HG03442 (cell line): ENCODE data around the gene ASB15.
"Not testable (repeated sequence)": the region's sequence is repeated elsewhere in the genome, so short reads cannot be mapped to it uniquely, and the experiment has no call there.

Source experiments
- ATAC-seq: cut with Tn5 transposase; IDR thresholded peaks from one replicate; pipeline ENCODE4 v1.9.1; 2021; ENCODE audit warnings: mild to moderate bottlenecking, moderate library complexity; ENCODE audit not compliant: unreplicated experiment

Gene ASB15

DNA sequence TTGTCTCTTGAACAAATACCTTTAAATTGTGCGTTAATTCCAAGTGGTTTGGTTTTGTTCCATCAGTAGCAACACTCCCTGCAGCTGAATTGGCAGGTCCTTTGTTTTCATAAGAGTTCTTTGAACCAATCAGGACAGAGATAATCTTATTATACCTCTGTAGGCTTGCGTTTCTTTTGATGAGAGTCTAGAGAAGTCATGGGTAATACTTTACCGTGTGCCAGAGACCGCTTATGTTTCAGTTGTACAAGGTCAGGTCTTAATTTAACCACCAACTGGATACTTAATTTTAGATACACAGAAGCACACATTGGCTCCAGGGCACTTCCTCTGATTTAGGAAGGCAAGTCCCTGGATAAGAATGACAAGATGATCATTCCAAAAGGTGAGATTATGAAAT, at the start of gene ASB15:
ASB15 (plus strand) TSS at position 292 of the 400 bp plus-strand sequence. CDS start 12,682 bp downstream, outside the sequence.
- ATAC-seq, result no peak

DNA sequence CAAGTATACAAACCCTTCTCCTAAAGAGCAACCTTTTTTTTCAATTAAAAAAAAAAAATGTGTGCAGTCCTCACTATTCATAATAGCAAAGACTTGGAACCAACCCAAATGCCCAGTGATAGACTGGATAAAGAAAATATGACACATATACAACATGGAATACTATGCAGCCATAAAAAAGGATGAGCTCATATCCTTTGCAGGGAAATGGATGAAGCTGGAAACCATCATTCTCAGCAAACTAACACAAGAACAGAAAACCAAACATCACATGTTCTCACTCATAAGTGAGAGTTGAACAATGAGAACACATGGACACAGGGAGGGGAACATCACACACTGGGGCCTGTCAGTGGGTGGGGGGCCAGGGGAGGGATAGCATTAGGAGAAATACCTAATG, 49.5 kb upstream of the ASB15 start:
- not testable (repeated sequence) for ATAC-seq

DNA sequence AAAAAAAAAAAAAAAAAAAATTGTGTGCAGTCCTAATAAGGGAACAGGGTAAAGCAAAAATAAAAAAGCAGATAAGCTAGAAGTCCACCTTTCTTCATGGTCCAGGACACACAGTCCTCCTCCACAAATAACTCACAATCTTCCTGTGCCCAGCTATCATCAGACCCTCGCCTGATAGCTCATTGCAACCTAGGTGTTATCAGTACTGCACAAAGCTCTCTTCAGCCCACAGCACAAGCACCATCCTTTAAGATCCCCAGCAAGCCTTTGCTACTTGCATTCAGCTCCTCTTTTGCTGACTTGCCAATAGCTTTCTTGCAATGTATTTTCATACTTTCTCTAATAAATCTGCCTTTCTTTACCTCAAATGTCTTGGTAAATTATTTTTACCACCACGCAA, 49.0 kb upstream of the ASB15 start:
- ATAC-seq, result no peak

GRCh38 chr7:123553159-123553558, 48.5 kb upstream of the ASB15 start:
- no peak for ATAC-seq

DNA sequence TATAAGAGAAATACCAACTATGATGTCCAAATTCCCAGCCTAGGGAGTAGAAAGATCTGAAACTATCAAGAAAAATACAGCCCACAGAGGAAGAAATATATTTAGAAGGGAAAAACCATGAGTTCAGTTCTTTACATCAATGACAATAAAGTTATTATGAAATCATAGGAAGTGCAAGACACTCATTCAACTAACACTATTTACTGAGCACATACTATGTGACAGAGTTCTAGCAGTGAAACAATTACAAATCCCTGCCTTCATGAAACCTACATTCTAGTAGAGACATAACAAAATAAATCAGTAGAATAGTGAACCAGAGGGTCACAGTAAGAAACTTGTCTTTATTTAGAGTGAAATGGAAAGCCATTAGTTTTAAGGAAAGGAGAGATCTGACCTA, 46.1 kb upstream of the ASB15 start:
- ATAC-seq, result no peak

DNA sequence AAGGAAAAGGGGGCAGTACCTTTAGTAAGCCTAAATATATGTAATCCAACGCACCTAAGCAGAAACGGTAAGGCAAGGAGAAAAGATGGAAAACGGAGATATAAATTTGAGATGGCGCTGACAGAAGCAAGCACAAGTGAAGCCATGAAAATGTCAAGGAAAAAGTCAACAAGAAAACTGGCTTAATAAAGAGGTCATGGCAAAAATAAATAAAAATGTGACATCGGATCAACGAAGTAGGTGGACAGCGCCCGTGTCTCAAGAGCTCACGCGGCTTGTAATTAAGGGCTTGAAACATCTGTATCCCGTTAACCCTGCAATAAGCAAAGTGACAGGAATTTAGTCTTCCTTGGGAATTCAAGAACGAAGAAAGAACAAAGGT, 44.6 kb upstream of the ASB15 start:
- no peak for ATAC-seq

DNA sequence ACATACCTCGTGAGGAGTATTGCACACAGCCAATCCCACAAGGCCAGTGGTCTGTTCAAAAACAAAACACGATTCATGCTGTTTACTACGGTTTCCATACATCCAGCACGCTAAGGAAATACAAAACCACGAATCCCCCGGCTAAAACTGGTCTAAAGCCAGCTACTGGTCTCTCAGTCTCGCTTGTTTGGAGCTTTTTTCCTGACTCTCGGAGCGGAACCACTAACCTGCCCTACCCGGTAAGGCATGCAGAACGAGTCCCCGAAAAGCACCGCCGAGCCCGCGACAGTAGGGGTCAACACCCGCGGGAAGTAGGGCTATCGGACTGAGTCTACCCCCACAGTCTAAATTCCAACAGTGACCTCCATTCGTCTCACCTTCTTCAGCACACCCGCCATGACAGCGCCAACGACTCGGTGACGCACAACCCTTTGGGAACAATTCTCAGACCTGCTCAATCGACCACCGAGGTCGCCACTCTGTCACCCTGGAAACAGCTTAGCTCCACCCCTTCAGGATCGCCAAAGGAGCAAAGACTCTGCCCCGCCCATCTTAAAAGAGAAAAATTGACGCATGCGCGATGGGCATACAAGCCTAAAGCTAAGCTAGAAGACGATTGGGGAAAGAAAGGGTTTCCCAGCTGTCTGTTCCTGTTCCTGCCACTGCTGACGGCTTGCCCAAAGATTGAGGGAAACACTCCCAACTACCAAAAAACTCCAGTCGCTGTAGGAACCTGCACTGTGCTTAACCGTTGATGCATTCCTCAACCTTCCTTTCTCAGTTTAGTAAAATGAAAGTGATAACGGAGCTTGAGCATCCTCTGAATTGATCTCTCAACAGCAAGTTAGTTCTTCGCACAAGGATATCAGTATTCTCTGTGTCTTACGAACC, 44.0 kb upstream of the ASB15 start, which contains the start of gene NDUFA5:
NDUFA5 (minus strand) TSS at position 421 of the 891 bp plus-strand sequence; CDS start at position 398, 23 bp downstream.
- peak; percentile 97 for ATAC-seq

- ATAC-seq, result no peak
Observed at GRCh38 chr7:123558289-123558874, 43.2 kb upstream of the ASB15 start.

GRCh38 chr7:123562121-123562520, 39.5 kb upstream of the ASB15 start:
- no peak for ATAC-seq

- ATAC-seq, result no peak
Observed at GRCh38 chr7:123569352-123570010, 32.1 kb upstream of the ASB15 start.

DNA sequence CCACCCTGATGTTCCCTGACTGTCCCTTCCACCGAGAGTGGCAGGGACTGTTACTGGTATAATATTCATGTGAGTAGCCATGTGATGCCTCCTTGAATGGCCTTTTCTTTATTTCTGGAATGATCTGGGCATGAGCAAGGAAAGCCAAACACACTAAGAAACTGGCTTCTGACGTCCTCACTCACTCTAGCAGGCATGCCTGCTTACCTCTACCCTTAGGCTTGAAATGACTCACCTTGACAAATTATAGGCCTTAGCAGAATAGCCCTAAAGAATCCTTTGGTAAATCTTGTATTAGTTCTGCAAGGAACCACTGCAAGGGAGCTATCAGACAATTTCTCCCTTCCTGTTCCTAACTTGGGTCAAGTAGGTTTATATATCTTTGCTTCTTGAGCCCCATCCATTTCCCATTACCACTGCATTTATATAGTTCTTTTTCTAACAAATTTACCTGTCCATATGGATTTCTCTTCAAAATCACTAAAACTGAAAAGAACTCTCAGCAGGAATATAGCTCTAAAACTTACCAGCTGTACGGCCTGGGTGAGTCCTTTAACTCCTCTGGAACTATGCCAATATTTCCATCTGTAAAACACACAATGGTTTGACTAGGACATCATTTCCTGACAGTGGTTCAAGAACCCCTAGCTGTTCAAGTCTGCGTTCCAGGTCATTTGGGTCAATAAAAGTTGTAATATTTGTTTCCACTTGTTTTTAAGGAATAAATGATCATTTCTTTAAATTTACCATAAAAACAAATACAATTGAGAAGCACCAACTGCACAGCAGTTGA, 31.0 kb upstream of the ASB15 start:
- peak; percentile 50 for ATAC-seq

DNA sequence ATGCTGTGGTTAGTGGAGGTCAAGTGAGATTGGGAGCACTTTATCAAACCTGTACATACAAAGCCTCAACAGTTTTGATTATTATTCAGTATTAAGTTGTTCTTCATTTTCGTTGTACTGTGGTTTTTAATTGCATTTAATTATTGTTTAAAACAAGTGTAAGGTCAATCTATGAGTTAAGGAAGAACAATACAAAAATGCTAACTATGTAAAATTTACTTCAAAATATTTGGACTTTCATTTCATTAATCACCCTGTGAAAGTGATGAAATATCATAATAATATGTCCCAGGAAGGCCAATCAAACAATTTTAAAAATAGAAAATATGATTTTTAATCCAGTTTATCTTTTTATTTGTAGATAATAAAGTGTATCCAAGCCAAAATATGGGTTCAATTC, 30.4 kb upstream of the ASB15 start:
- ATAC-seq, result no peak

- ATAC-seq, result no peak
Observed at GRCh38 chr7:123571684-123572083, 29.9 kb upstream of the ASB15 start.

DNA sequence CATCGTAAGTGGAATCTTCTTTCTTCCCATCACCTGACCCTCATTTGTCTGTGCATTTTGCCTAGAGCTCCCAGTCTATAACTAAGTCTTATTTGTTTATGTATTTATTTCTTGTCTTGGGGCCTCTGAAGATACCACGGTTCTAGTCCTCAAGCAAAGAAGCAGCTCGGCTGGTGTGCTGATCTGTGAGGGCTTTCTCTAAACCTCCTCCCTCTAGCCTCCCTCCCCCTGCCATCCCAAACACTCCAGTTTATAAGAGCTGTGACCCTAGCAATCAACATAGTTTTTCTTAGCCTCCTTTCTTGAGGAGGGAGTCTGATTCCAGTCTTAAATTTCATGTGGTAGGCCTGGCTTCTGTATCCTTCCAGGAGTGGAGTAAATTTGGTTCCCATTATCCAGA, 28.3 kb upstream of the ASB15 start:
- ATAC-seq, result no peak

GRCh38 chr7:123573896-123574467, 27.6 kb upstream of the ASB15 start:
- no peak for ATAC-seq

- no peak for ATAC-seq
Observed at GRCh38 chr7:123579416-123579815, 22.2 kb upstream of the ASB15 start.

- peak; percentile 90 for ATAC-seq
Observed at GRCh38 chr7:123580406-123581161, 21.0 kb upstream of the ASB15 start.

DNA sequence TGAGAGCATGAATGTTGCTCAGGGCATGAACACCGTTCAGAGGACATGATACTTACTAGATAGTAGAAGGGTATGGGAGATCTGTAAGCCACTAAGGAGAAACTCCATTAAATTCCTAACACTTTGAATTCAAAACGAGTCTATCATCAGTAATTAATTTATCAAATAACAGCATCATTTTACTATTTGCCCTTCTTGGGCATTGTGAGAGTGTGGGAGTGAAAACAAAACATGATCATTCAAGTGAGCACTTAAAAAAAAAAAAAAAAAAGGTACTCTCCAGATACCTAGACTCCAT, 20.5 kb upstream of the ASB15 start:
- ATAC-seq, result no peak

GRCh38 chr7:123583821-123584220, 17.8 kb upstream of the ASB15 start:
- no peak for ATAC-seq

DNA sequence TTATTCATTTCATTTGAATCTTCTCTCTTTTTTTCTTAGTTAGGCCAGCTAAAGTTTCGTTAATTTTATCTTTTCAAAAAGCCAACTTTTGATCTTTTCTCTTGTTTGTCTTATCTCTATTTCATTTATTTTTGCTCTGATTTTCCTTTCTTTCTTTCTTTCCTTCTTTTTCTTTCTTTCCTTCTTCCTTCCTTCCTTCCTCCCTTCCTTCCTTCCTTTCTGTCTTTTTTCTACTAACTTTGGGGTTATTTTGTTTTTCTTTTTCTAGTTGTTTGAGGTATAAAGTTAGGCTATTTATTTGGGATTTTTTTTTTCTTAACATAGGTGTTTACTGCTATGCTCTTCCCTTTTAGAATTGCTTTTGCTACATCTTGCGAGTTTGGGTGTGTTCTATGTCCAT, 13.2 kb upstream of the ASB15 start:
- ATAC-seq, result no peak
